Lower leg skin (tissue), 3 donors: ENCODE data around the gene CLP1.

Experiments used
- CTCF ChIP-seq, 3 donors: fragments of 450-650 bp; IDR thresholded peaks; one replicate each; pipeline ENCODE4 v1.5.1; 2016; ENCODE audit warnings: antibody characterized with exemption in 3 of 3, mild to moderate bottlenecking in 3 of 3, moderate library complexity in 2 of 3
- POLR2A ChIP-seq, 2 donors: fragments of 450-650 bp; IDR thresholded peaks; one replicate each; pipeline ENCODE4 v1.6.1; 2016 to 2017; ENCODE audit warnings: antibody characterized with exemption in 2 of 2, mild to moderate bottlenecking in 1 of 2, moderate library complexity in 1 of 2

GRCh38 chr11:57675176-57675941 is 17.8 kb downstream of the CLP1 start:
- TF ChIP-seq CTCF (IDR thresholded peaks at IDR 0.05) (no peak), POLR2A (IDR thresholded peaks at IDR 0.05) (no peak)
